Activated naive CD8-positive, alpha-beta T cell treated with anti-CD3 and anti-CD28 coated beads for 36 hours (primary cell): ENCODE data around the gene TRPM5. TPM values are rescaled to one million over a fixed set of nuclear protein-coding genes. Genes with fewer than 3 reads are reported as not detected.

Experiments used
- DNase-seq: peaks from one replicate; pipeline ENCODE4 v3.0.0; 2021
- H3K27ac Mint-ChIP-seq: one replicate; pipeline ENCODE4 v1.8.0; 2022; ENCODE audit warnings: mild to moderate bottlenecking, moderate library complexity, mixed read lengths
- H3K27me3 Mint-ChIP-seq: one replicate; pipeline ENCODE4 v1.8.0; 2022; ENCODE audit warnings: mild to moderate bottlenecking, mixed read lengths
- H3K36me3 Mint-ChIP-seq: one replicate; pipeline ENCODE4 v1.8.0; 2021; ENCODE audit warnings: mild to moderate bottlenecking, mixed read lengths
- H3K4me1 Mint-ChIP-seq: one replicate; pipeline ENCODE4 v1.8.0; 2021; ENCODE audit warnings: mixed read lengths
- H3K4me3 Mint-ChIP-seq: one replicate; pipeline ENCODE4 v1.8.0; 2022; ENCODE audit warnings: mild to moderate bottlenecking, moderate library complexity, mixed read lengths
- H3K9me3 Mint-ChIP-seq: one replicate; pipeline ENCODE4 v1.8.0; 2022; ENCODE audit warnings: mixed read lengths
- total RNA-seq, 2 experiments: library from RNA; stranded (reverse); gene quantifications; one replicate each; pipeline ENCODE4 v1.2.3, GENCODE V29; 2021

TRPM5 gene
- total RNA-seq, 2 experiments from 2014 or later, result not detected

GRCh38 chr11:2463766-2464277 lies 19.5 kb upstream of the TRPM5 start:
- H3K36me3 Mint-ChIP-seq, result no peaks in the 10 kb centered on the region
- peaks cover 53% of the 10 kb centered on the region for H3K4me1 Mint-ChIP-seq
- H3K27me3 Mint-ChIP-seq, result no peaks in the 10 kb centered on the region
- no peak overlapping the region for H3K4me3 Mint-ChIP-seq
- no peak for DNase-seq
- no peak overlapping the region for H3K27ac Mint-ChIP-seq
- H3K9me3 Mint-ChIP-seq, result no peaks in the 10 kb centered on the region

GRCh38 chr11:2462986-2463765 lies 18.9 kb upstream of the TRPM5 start:
- Mint-ChIP-seq H3K27ac (no peak overlapping the region), H3K9me3 (no peaks in the 10 kb centered on the region), H3K4me1 (peaks cover 50% of the 10 kb centered on the region), H3K4me3 (no peak overlapping the region), H3K27me3 (no peaks in the 10 kb centered on the region), H3K36me3 (no peaks in the 10 kb centered on the region)
- DNase-seq, result no peak

DNA sequence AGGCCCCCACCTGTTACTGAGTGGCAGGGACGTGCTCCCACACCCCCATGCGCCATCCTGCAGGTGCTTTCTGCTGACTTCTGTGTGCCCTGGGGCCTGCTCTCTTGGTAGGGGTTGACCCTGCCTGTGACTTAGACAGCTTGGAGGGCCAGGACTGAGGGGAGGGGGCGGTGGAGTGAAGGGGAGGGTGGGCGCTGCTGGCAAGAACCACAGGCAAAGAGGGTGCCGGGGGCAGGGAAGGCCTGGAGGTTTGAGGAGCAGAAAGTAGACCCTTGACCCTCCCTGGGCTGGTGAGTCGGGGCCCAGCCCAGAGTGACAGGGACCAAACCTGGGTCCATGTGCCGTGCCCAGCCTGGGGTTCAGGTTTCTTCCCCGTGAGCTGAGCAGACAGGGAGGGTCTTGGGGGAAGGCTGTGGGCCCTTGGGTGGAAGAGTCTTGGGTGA lies 18.2 kb upstream of the TRPM5 start:
- peaks cover 50% of the 10 kb centered on the region for H3K4me1 Mint-ChIP-seq
- no peaks in the 10 kb centered on the region for H3K9me3 Mint-ChIP-seq
- H3K27ac Mint-ChIP-seq, result no peak overlapping the region
- no peak for DNase-seq
- H3K4me3 Mint-ChIP-seq, result no peak overlapping the region
- H3K36me3 Mint-ChIP-seq, result no peaks in the 10 kb centered on the region
- no peaks in the 10 kb centered on the region for H3K27me3 Mint-ChIP-seq

- H3K4me1 Mint-ChIP-seq, result peaks cover 45% of the 10 kb centered on the region
- H3K27me3 Mint-ChIP-seq, result no peaks in the 10 kb centered on the region
- DNase-seq, result no peak
- no peaks in the 10 kb centered on the region for H3K36me3 Mint-ChIP-seq
- no peaks in the 10 kb centered on the region for H3K9me3 Mint-ChIP-seq
- H3K27ac Mint-ChIP-seq, result no peak overlapping the region
- H3K4me3 Mint-ChIP-seq, result no peak overlapping the region
These were observed 17.7 kb upstream of the TRPM5 start for GRCh38 chr11:2461956-2462542.

- no peak for DNase-seq
- Mint-ChIP-seq H3K27ac (no peak overlapping the region), H3K36me3 (no peaks in the 10 kb centered on the region), H3K4me1 (peaks cover 39% of the 10 kb centered on the region), H3K9me3 (no peaks in the 10 kb centered on the region), H3K4me3 (no peak overlapping the region), H3K27me3 (no peaks in the 10 kb centered on the region)
These were observed 17.1 kb upstream of the TRPM5 start for GRCh38 chr11:2461253-2461955.

GRCh38 chr11:2460540-2461252 lies 16.4 kb upstream of the TRPM5 start:
- Mint-ChIP-seq H3K4me3 (no peak overlapping the region), H3K9me3 (no peaks in the 10 kb centered on the region), H3K36me3 (no peaks in the 10 kb centered on the region), H3K27ac (no peak overlapping the region), H3K27me3 (no peaks in the 10 kb centered on the region), H3K4me1 (peaks cover 34% of the 10 kb centered on the region)
- DNase-seq, result no peak

DNA sequence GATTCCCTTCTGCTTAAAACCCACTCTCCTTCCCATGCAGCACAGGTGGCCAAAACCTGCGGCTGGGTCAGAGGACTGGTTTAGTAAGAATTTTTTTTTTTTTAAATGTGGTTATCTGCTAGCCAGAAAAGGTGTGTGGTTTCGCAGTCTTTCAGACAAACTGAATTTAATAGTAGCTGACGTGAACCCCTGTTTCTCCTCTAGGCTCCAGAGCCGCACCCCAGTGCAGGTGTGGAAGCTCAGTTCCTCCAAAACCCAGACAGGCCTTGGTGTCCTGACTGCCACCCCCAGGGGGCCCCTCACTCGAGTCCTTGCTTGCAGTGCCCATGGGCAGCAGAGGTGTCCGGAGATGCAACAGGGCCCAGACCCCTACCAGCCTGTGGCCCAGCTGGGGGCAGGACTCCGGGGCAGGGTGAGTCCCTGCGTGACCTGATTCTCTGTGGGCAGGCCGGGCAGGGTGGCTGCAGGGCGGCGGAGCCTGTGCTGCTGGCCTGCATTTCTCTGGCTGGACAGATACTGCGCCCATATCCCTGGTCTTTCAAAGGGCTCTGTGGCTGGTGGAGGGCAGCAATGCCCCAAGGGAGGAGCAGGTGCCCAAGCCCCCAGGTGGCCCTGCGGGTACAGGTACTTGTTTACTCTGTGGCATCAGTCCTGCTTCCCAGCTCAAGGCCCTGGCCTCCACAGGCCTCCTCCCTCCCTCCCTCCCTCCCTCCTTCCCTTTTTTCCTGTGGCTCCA lies 15.7 kb upstream of the TRPM5 start:
- Mint-ChIP-seq H3K27me3 (no peaks in the 10 kb centered on the region), H3K4me1 (peaks cover 34% of the 10 kb centered on the region), H3K9me3 (no peaks in the 10 kb centered on the region), H3K4me3 (no peak overlapping the region), H3K36me3 (peaks cover 5% of the 10 kb centered on the region), H3K27ac (no peak overlapping the region)
- no peak for DNase-seq

DNA sequence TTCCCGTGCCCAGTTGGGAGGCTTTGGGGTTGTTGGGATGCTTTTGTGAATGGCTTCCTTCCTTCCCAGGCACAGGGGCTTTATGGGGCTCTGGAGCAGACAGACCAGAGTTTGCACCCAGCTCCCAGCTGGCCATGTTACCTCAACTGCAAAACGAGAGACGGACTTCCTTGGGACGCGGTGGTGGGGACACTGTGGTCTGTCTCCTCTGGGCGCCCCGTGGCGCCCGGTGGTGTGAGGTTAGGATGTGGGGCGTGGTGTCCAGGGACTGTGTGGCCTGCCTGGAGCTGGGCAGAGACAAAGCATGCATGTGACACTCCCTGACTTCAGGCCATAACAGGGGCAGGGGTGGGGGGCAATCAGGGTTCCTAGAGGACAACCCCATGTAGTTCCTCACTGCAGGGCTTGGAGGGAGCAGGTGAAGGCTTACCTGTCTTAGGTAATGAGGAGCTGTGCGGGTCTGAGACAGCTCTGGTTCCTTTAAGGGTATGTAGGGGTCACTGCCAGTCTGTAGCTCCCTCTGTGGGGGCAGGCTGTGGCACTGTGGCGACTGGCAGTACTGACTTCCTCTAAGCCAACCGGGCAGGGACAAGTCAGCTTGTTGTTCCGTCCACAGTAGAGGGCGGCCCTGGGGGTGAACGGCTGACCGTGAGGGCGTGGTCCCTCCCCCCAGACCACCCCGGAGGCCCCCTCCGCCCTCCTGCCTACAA lies 14.9 kb upstream of the TRPM5 start:
- H3K27ac Mint-ChIP-seq, result no peak overlapping the region
- peaks cover 28% of the 10 kb centered on the region for H3K4me1 Mint-ChIP-seq
- DNase-seq, result no peak
- H3K36me3 Mint-ChIP-seq, result peaks cover 5% of the 10 kb centered on the region
- no peak overlapping the region for H3K4me3 Mint-ChIP-seq
- H3K9me3 Mint-ChIP-seq, result no peaks in the 10 kb centered on the region
- no peaks in the 10 kb centered on the region for H3K27me3 Mint-ChIP-seq

DNA sequence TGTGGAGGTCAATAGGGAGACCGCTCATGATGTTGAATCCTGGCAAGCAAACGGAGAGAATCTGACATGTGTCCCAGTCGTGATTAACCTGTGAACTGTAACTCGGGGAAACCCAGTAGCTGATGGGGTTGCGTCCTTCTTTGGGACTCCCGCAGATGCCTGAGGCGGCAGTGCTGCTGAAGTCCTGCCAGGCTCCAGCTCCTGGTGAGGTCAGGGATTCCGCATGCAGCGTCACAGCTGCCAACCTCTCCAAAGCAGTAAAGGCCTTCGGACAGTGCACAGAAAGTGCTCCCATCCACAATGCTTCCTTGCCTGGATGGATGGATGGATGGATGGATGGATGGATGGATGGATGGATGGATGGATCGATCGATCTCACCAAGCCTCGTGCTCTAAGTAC lies 14.0 kb upstream of the TRPM5 start:
- Mint-ChIP-seq H3K9me3 (no peaks in the 10 kb centered on the region), H3K36me3 (peaks cover 5% of the 10 kb centered on the region), H3K4me1 (peaks cover 26% of the 10 kb centered on the region), H3K27me3 (no peaks in the 10 kb centered on the region), H3K27ac (no peak overlapping the region), H3K4me3 (no peak overlapping the region)
- no peak for DNase-seq

DNA sequence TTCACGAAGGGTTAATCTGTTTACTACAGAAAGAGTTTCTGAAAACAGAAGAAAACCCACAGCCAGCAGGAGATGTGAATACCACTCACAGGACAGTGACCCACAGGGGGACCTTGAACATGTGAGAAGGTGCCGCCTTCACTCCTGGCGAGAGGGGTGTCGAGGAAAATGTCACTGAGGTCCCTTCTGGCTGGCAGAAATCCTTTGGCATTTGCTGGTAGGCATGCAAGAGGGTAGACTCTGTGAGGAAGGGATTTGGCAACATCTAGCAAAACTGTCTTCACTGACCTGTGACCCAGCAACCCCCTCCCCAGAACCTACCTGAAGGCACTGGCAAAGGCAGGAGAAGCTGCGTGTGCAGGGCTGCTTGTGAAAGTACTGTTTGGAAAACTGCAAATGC lies 9.1 kb upstream of the TRPM5 start:
- no peaks in the 10 kb centered on the region for H3K9me3 Mint-ChIP-seq
- peaks cover 5% of the 10 kb centered on the region for H3K36me3 Mint-ChIP-seq
- no peaks in the 10 kb centered on the region for H3K27me3 Mint-ChIP-seq
- H3K27ac Mint-ChIP-seq, result no peak overlapping the region
- H3K4me3 Mint-ChIP-seq, result no peak overlapping the region
- peaks cover 4% of the 10 kb centered on the region for H3K4me1 Mint-ChIP-seq
- DNase-seq, result no peak

- H3K27ac Mint-ChIP-seq, result no peak overlapping the region
- no peaks in the 10 kb centered on the region for H3K27me3 Mint-ChIP-seq
These were observed 8.2 kb upstream of the TRPM5 start for GRCh38 chr11:2452321-2453012.

GRCh38 chr11:2451916-2452315 lies 7.6 kb upstream of the TRPM5 start:
- Mint-ChIP-seq H3K27ac (no peak overlapping the region), H3K4me3 (no peak overlapping the region), H3K9me3 (no peaks in the 10 kb centered on the region), H3K27me3 (no peaks in the 10 kb centered on the region), H3K36me3 (peaks cover 5% of the 10 kb centered on the region), H3K4me1 (peaks cover 7% of the 10 kb centered on the region)
- no peak for DNase-seq

More at GRCh38 chr11:2452321-2453012, 8.2 kb upstream of the TRPM5 start:
- no peak for DNase-seq
- H3K36me3 Mint-ChIP-seq, result peaks cover 5% of the 10 kb centered on the region
- H3K9me3 Mint-ChIP-seq, result no peaks in the 10 kb centered on the region
- peaks cover 2% of the 10 kb centered on the region for H3K4me1 Mint-ChIP-seq
- no peak overlapping the region for H3K4me3 Mint-ChIP-seq

GRCh38 chr11:2451336-2451735 lies 7.0 kb upstream of the TRPM5 start:
- Mint-ChIP-seq H3K4me1 (peaks cover 8% of the 10 kb centered on the region), H3K9me3 (no peaks in the 10 kb centered on the region), H3K27me3 (no peaks in the 10 kb centered on the region), H3K4me3 (no peak overlapping the region), H3K36me3 (peaks cover 5% of the 10 kb centered on the region), H3K27ac (no peak overlapping the region)
- no peak for DNase-seq
